B cell (primary cell): Measurements from ENCODE around the gene NBEAL1. TPM values are rescaled to one million over a fixed set of nuclear protein-coding genes. Genes with fewer than 3 reads are reported as not detected.
"Not testable (repeated sequence)": the region's sequence is repeated elsewhere in the genome, so short reads cannot be mapped to it uniquely, and the experiment has no call there.

Experiments
- ATAC-seq: fragments of 200-7000 bp; cut with Tn5 transposase; one replicate; pipeline ENCODE4 v1.10.0; 2021; ENCODE audit warnings: low read depth, mild to moderate bottlenecking, moderate number of reproducible peaks, moderate library complexity
- CTCF ChIA-PET: fragments of 350-600 bp; sonication (Branson Sonifier 250); formaldehyde crosslinking; loops from one replicate; lab custom pipeline; 2021; ENCODE audit warnings: antibody characterized with exemption, inconsistent platforms; lab: Charles Lee
- POLR2A ChIA-PET: fragments of 350-600 bp; sonication (Branson Sonifier 250); formaldehyde crosslinking; loops from one replicate; lab custom pipeline; 2021; ENCODE audit warnings: antibody characterized with exemption; lab: Charles Lee
- DNase-seq: peaks from one replicate; pipeline ENCODE4 v3.0.0; 2013
- H2AFZ ChIP-seq: 2 replicates; pipeline ENCODE4 v1.6.1; 2012; ENCODE audit warnings: mild to moderate bottlenecking, low read depth, low read length; ENCODE audit not compliant: insufficient read depth, poor library complexity, severe bottlenecking
- H3K27ac ChIP-seq, 2 donors: 1 replicate in 1 of 2; 2 replicates in 1 of 2; pipeline ENCODE4 v1.5.1; 2012 to 2013; ENCODE audit warnings: low read length in 2 of 2, mild to moderate bottlenecking in 2 of 2, moderate library complexity in 1 of 2
- H3K27me3 ChIP-seq, 4 experiments: fragments of 200-600 bp in 1 of 4; sonication (generic) in 1 of 4; replicated peaks in 1 of 4; 1 replicate in 2 of 4; 2 replicates in 2 of 4; pipeline versions ENCODE4 v1.6.1 to v1.7.0; 2013 to 2016; ENCODE audit warnings: low read length in 3 of 4, mild to moderate bottlenecking in 2 of 4, mixed read lengths in 1 of 4, moderate library complexity in 1 of 4; ENCODE audit not compliant: insufficient read depth in 4 of 4, control insufficient read depth in 3 of 4; ENCODE audit errors: control extremely low read depth in 1 of 4
- H3K36me3 ChIP-seq, 2 experiments: replicated peaks in 1 of 2; 1 replicate in 1 of 2; 2 replicates in 1 of 2; pipeline versions ENCODE4 v1.6.1 to v1.7.1; 2013; ENCODE audit warnings: low read length in 1 of 2; ENCODE audit not compliant: insufficient read depth in 2 of 2, control insufficient read depth in 1 of 2; ENCODE audit errors: control extremely low read depth in 1 of 2, extremely low read depth in 1 of 2
- H3K4me1 ChIP-seq, 2 donors: fragments of 200-600 bp in 1 of 2; sonication (generic) in 1 of 2; 1 replicate in 1 of 2; 2 replicates in 1 of 2; pipeline versions ENCODE4 v1.5.1 to v1.6.1; 2013 to 2017; ENCODE audit warnings: low read length in 2 of 2; ENCODE audit not compliant: control insufficient read depth in 2 of 2, insufficient read depth in 2 of 2
- H3K4me2 ChIP-seq: replicated peaks from 2 replicates; pipeline ENCODE3; 2012; ENCODE audit warnings: mild to moderate bottlenecking, low read depth, low read length; ENCODE audit not compliant: poor library complexity, severe bottlenecking
- H3K4me3 ChIP-seq, 5 experiments: fragments of 200-600 bp in 1 of 5; sonication (generic) in 1 of 5; 1 replicate in 3 of 5; 2 replicates in 2 of 5; pipeline versions ENCODE4 v1.5.1 to v1.7.0; 2011 to 2016; ENCODE audit warnings: low read length in 4 of 5, mild to moderate bottlenecking in 4 of 5, low read depth in 2 of 5, control low read depth in 1 of 5, moderate library complexity in 1 of 5; ENCODE audit not compliant: insufficient read depth in 1 of 5; ENCODE audit errors: control extremely low read depth in 1 of 5, extremely low read depth in 1 of 5
- H3K79me2 ChIP-seq: fragments of 200-600 bp; sonication (generic); one replicate; pipeline ENCODE4 v1.6.0; 2016; ENCODE audit warnings: low read length; ENCODE audit not compliant: control insufficient read depth, insufficient read depth
- H3K9ac ChIP-seq: fragments of 200-600 bp; sonication (generic); 2 replicates; pipeline ENCODE4 v1.6.1; 2017; ENCODE audit warnings: mild to moderate bottlenecking, low read length, moderate library complexity
- H3K9me3 ChIP-seq, 3 donors: one replicate each; pipeline versions ENCODE4 v1.6.1 to v1.7.1; 2013; ENCODE audit warnings: low read length in 2 of 3; ENCODE audit not compliant: control insufficient read depth in 2 of 3, insufficient read depth in 1 of 3; ENCODE audit errors: control extremely low read depth in 1 of 3
- H4K20me1 ChIP-seq: 2 replicates; pipeline ENCODE4 v1.6.0; 2012; ENCODE audit warnings: mild to moderate bottlenecking, low read length; ENCODE audit not compliant: insufficient read depth, control insufficient read depth, poor library complexity, severe bottlenecking
- H3K27ac Mint-ChIP-seq: one replicate; pipeline ENCODE4 v1.8.0; 2021; ENCODE audit warnings: mixed read lengths
- H3K27me3 Mint-ChIP-seq: one replicate; pipeline ENCODE4 v1.8.0; 2021; ENCODE audit warnings: mixed read lengths
- H3K4me1 Mint-ChIP-seq: one replicate; pipeline ENCODE4 v1.8.0; 2021; ENCODE audit warnings: mixed read lengths
- H3K4me3 Mint-ChIP-seq: one replicate; pipeline ENCODE4 v1.8.0; 2021; ENCODE audit warnings: mixed read lengths
- H3K9me3 Mint-ChIP-seq: one replicate; pipeline ENCODE4 v1.8.0; 2022; ENCODE audit warnings: mixed read lengths; ENCODE audit not compliant: insufficient read depth
- CTCF ChIP-seq: fragments of 200-600 bp; IDR thresholded peaks from one replicate; pipeline ENCODE4 v1.8.0; 2022; ENCODE audit warnings: antibody characterized with exemption, mild to moderate bottlenecking
- EZH2 ChIP-seq: IDR thresholded peaks from 2 replicates; pipeline ENCODE4 v1.6.1; 2012; ENCODE audit warnings: borderline replicate concordance, low read depth, mild to moderate bottlenecking, moderate library complexity, low read length; ENCODE audit not compliant: insufficient read depth, poor library complexity, severe bottlenecking
- WGBS: methylation state at CpG from one replicate; pipeline ENCODE4 v1.1.5; 2013; ENCODE audit warnings: missing lambda C conversion rate; ENCODE audit not compliant: insufficient coverage; 5-methylcytosine and 5-hydroxymethylcytosine counted together
- intact Hi-C: fragments of 100-400 bp; cut with micrococcal nuclease; formaldehyde crosslinking; loops from one replicate; pipeline ENCODE4 v1.10.0; 2022
- polyA plus RNA-seq: library from polyadenylated mRNA; depleted of rRNA; stranded (reverse); fragments of >200 nt; gene quantifications from 2 replicates; pipeline ENCODE4 v1.2.3, GENCODE V29; 2012
- total RNA-seq, 2 donors: library from RNA; stranded (reverse); fragments of 120-200 nt in 1 of 2; gene quantifications; 1 replicate in 1 of 2; 2 replicates in 1 of 2; pipeline versions ENCODE4 v1.2.3 to v1.2.4, GENCODE V29; 2013 to 2022

NBEAL1 gene
- total and polyA plus RNA-seq, 2 donors (not counting 1 experiment from before 2014, with no cell fraction given), result 2.2 to 22.0 TPM

- Histone ChIP-seq H3K36me3 (peaks cover 0 to 4% of the 10 kb centered on the region in 2 experiments), H3K27me3 (no peaks in the 10 kb centered on the region), H4K20me1 (no peaks in the 10 kb centered on the region), H3K9me3 (peaks cover 0 to 18% (median 11%) of the 10 kb centered on the region in 3 donors), H3K4me1 (no peaks in the 10 kb centered on the region), H3K4me3 (no peak overlapping the region), H3K79me2 (no peaks in the 10 kb centered on the region), H3K27ac (no peak overlapping the region), H3K4me2 (no peak overlapping the region), H2AFZ (no peak overlapping the region), H3K9ac (no peak overlapping the region)
- DNase-seq (no peak), ATAC-seq (no peak)
- Mint-ChIP-seq H3K4me1 (no peaks in the 10 kb centered on the region), H3K27ac (no peak overlapping the region), H3K9me3 (peaks cover 25% of the 10 kb centered on the region), H3K27me3 (no peaks in the 10 kb centered on the region), H3K4me3 (no peak overlapping the region)
- POLR2A ChIA-PET, result no interaction called here
- intact Hi-C loops, result no loop called here
- CTCF ChIA-PET, result no interaction called here
- TF ChIP-seq EZH2 (no peak), CTCF (no peak)
These were observed 89.6 kb downstream of the NBEAL1 start for GRCh38 chr2:203104273-203104672.

DNA sequence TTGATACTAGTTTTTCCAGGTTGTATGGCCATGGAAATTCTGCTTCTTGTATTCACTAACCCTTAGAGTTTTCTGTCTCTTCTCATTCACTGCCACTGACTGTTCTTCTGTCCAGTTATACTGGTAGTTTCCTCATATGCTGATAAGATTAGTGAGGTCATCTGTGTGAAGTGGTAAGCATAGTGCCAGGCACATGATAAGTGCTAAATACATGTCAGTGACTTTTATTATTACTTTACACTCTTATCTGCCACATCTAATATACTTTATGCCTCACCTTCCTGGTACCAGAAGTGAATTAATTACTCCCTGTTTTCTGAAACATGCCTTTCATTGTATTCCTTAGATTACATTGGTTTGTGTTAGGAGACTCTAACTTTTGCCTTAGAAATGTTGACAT lies 91.3 kb downstream of the NBEAL1 start:
- H2AFZ ChIP-seq, result no peak overlapping the region
- Mint-ChIP-seq H3K27me3 (no peaks in the 10 kb centered on the region), H3K4me1 (no peaks in the 10 kb centered on the region), H3K4me3 (no peak overlapping the region), H3K27ac (no peak overlapping the region), H3K9me3 (peaks cover 23% of the 10 kb centered on the region)
- no peaks in the 10 kb centered on the region for H4K20me1 ChIP-seq
- POLR2A ChIA-PET, result no interaction called here
- CTCF ChIA-PET, result no interaction called here
- no peak overlapping the region for H3K4me2 ChIP-seq
- H3K4me1 ChIP-seq, result no peaks in the 10 kb centered on the region
- H3K79me2 ChIP-seq, result no peaks in the 10 kb centered on the region
- H3K36me3 ChIP-seq, result peaks cover 0 to 4% of the 10 kb centered on the region in 2 experiments
- DNase-seq (no peak), ATAC-seq (no peak)
- peaks cover 0 to 18% (median 11%) of the 10 kb centered on the region in 3 donors for H3K9me3 ChIP-seq
- H3K27me3 ChIP-seq, result no peaks in the 10 kb centered on the region
- no peak overlapping the region for H3K27ac ChIP-seq
- H3K9ac ChIP-seq, result no peak overlapping the region
- H3K4me3 ChIP-seq, result no peak overlapping the region
- TF ChIP-seq EZH2 (no peak), CTCF (no peak)
- intact Hi-C loops, result no loop called here

- H3K27ac Mint-ChIP-seq, H3K9ac ChIP-seq, H3K27me3 ChIP-seq, DNase-seq, H3K4me2 ChIP-seq, ATAC-seq, H3K4me1 Mint-ChIP-seq, H4K20me1 ChIP-seq, H3K9me3 Mint-ChIP-seq, POLR2A ChIA-PET, CTCF ChIA-PET, H3K27ac ChIP-seq, intact Hi-C loops, H3K4me3 ChIP-seq, H2AFZ ChIP-seq, H3K36me3 ChIP-seq, H3K4me1 ChIP-seq, H3K79me2 ChIP-seq, H3K4me3 Mint-ChIP-seq, H3K9me3 ChIP-seq, H3K27me3 Mint-ChIP-seq: not testable (repeated sequence)
- no CpG with 5 or more reads among the region's 4 CpGs for WGBS
These were observed 95.8 kb downstream of the NBEAL1 start for GRCh38 chr2:203110496-203110895.
